Gastroesophageal sphincter (tissue), 3 donors: ENCODE results near the gene OBSL1.

ENCODE experiments used
- POLR2A ChIP-seq, 2 donors: fragments of 450-650 bp; IDR thresholded peaks; one replicate each; pipeline ENCODE4 v1.6.1; 2017; ENCODE audit warnings: antibody characterized with exemption in 2 of 2, mild to moderate bottlenecking in 2 of 2, moderate library complexity in 1 of 2
- POLR2AphosphoS5 ChIP-seq: sonication (generic); formaldehyde crosslinking; IDR thresholded peaks from one replicate; pipeline ENCODE4 v1.6.1; 2017; ENCODE audit warnings: antibody characterized with exemption
- TF ChIP-seq, protein P1 (sequence below), 4 experiments: fragments of 200-600 bp in 2 of 4; fragments of 450-650 bp in 2 of 4; sonication (generic) in 1 of 4; IDR thresholded peaks; one replicate each; pipeline ENCODE4 v1.5.1; 2017 to 2019; ENCODE audit warnings: antibody characterized with exemption in 4 of 4, mild to moderate bottlenecking in 2 of 4, moderate library complexity in 2 of 4

GRCh38 chr2:219516888-219517287 lies 54.5 kb downstream of the OBSL1 start:
- TF ChIP-seq, protein P1, sequence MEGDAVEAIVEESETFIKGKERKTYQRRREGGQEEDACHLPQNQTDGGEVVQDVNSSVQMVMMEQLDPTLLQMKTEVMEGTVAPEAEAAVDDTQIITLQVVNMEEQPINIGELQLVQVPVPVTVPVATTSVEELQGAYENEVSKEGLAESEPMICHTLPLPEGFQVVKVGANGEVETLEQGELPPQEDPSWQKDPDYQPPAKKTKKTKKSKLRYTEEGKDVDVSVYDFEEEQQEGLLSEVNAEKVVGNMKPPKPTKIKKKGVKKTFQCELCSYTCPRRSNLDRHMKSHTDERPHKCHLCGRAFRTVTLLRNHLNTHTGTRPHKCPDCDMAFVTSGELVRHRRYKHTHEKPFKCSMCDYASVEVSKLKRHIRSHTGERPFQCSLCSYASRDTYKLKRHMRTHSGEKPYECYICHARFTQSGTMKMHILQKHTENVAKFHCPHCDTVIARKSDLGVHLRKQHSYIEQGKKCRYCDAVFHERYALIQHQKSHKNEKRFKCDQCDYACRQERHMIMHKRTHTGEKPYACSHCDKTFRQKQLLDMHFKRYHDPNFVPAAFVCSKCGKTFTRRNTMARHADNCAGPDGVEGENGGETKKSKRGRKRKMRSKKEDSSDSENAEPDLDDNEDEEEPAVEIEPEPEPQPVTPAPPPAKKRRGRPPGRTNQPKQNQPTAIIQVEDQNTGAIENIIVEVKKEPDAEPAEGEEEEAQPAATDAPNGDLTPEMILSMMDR (IDR thresholded peaks at IDR 0.05), result no peak
- TF ChIP-seq POLR2A (IDR thresholded peaks at IDR 0.05), result no peak
- no peak for TF ChIP-seq POLR2AphosphoS5
